GM19455 (cell line): ENCODE results near the gene PDILT.
"Not testable (repeated sequence)": the region's sequence is repeated elsewhere in the genome, so short reads cannot be mapped to it uniquely, and the experiment has no call there.

Source experiments
- ATAC-seq: cut with Tn5 transposase; IDR thresholded peaks from one replicate; pipeline ENCODE4 v1.9.1; 2021; ENCODE audit not compliant: unreplicated experiment

PDILT gene

DNA sequence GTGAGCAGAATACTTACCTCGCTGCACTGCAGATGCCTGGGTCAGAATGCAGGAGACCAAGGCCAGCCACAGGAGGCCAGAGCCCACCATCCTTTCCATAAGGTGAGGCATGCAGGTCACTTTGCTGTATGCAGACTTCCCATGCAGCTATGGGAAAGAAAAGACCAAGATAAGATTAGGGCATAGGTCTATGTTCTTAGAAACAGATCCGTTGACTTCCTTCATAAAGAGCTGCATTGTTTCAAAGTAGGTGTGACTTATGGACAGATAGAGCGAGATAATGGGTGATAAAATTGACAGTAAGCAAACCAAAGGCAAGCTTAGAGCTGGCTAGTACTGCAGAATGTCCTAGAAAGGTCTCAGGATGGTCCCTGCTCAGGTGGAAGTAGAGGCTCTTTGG, 78.2 kb downstream of the PDILT start:
- no peak for ATAC-seq

- ATAC-seq, result no peak
These were observed 79.5 kb downstream of the PDILT start for GRCh38 chr16:20325005-20325404.

GRCh38 chr16:20323591-20324117, 80.9 kb downstream of the PDILT start:
- no peak for ATAC-seq

GRCh38 chr16:20322696-20323095, 81.8 kb downstream of the PDILT start:
- ATAC-seq, result no peak

GRCh38 chr16:20321671-20322070, 82.9 kb downstream of the PDILT start:
- ATAC-seq, result no peak

GRCh38 chr16:20321051-20321450, 83.5 kb downstream of the PDILT start:
- ATAC-seq, result not testable (repeated sequence)

DNA sequence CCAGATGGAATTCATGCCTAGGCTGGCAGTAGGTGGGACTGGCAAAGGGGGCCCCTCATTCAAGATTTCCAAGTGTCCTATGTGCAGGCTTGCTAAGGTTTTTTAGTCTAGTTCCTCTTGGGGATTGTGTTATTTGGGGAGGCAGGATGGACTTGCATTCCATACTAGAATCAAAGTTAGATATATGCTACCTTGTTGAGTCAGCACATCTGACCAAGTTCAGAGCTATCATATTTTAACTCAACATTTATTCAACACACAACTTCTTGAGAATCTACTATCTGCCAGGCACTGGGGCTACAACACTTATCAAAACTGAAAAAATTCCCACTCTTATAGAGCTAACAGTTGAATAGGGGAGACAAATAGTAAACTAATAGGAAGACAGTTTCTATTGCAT, 83.9 kb downstream of the PDILT start:
- ATAC-seq, result no peak

- no peak for ATAC-seq
These were observed 84.4 kb downstream of the PDILT start for GRCh38 chr16:20320178-20320577.

- no peak for ATAC-seq
These were observed 85.1 kb downstream of the PDILT start for GRCh38 chr16:20319406-20319805.

DNA sequence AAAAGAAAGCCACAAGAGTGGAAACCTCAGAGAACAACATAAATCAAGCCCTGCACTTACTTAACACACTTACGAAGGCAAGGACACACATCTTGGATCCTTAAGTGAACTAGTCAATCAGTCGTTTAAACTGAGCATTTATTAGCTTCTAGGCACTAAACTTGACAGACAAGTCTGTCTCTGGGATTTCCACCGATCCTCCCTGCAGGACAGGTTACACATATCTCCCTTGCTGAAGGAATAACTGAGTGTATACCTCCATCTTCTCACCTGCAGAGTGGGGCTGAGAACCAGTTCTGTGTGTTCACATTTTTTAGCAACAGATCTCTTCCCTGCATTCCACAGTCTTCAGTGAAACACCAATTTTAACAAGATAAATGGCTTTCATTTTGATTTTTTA, 86.1 kb downstream of the PDILT start:
- ATAC-seq, result no peak

DNA sequence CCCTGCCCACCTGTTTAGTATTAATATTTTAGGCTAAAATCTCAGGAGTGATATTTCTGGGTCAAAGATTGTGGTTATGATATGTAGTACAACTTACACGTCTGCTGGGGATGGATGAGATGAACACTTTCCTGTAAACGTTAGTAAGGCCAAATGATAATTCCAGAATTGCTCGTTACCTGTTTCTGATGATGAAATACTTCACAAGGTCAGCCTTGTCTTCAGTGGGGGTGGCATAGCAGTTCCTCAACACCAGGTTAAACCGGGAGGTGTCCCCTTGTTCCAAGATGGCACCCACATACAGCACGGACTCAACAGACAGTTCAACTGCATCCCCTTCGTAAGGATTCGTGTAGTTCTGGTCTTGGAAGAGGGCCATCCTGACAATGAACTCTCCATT, 86.5 kb downstream of the PDILT start:
- ATAC-seq, result no peak

- no peak for ATAC-seq
These were observed 87.4 kb downstream of the PDILT start for GRCh38 chr16:20317117-20317516.

DNA sequence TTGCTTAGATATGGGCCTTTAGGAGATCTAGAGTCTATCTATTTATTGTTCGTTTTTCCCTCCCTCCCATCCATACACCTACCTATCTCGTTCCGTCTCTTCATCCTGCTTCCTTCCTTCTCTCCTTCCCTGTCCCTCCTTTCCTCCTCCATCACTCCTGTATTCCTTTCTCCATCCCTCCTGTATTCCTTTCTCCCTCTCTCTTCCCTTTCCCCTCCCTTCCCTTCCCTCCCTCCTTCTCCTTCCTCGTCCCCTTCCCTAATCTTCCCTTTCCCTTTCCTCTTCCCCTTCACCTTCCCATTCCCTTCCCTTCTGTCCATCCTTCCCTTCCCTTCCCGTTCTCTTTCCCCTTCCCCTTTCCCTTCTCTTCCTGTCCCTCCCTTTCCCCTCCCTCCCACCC, 87.8 kb downstream of the PDILT start:
- ATAC-seq, result no peak

GRCh38 chr16:20315764-20316163, 88.8 kb downstream of the PDILT start:
- ATAC-seq, result no peak

GRCh38 chr16:20314575-20314974, 90.0 kb downstream of the PDILT start:
- ATAC-seq, result no peak

- ATAC-seq, result no peak
These were observed 90.8 kb downstream of the PDILT start for GRCh38 chr16:20313741-20314140.

DNA sequence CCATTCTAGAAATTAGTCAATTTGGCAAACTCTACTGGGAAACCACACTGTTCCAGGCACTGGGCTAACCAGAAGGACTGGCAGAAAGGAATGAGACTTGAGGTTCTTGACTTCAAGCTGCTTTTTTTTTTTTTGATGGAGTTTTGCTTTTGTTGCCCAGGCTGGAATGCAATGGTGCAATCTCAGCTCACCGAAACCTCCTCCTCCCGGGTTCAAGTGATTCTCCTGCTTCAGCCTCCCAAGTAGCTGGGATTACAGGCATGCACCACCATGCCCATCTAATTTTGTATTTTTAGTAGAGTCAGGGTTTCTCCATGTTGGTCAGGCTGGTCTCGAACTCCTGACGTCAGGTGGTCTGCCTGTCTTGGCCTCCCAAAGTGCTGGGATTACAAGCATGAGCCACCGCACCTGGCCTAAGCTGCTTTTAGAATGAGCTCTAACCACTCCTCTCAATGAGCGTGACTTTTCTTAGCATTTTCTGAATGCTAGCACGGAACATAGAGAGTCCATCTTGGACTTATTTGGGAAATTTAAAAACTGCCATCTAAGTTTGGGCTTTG, 91.9 kb downstream of the PDILT start:
- ATAC-seq, result not testable (repeated sequence)

DNA sequence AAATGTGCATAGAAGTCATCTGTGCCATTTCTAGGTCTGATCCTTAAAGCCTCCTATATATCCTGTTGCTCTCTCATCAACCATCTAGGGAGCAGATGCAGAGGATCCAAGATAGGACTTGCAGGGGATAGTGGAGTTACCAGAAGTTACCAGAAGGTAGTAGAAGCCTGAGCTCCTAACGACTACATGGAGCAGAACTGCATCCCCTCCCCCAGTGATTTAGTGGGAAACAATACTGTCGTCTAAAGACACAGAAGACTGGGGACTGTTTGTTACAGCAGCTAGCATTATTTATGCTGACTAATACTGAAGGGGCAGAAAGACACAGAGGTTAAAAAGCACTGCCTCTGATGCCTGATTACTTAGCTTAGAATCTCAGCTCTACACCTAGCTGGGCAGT, 93.0 kb downstream of the PDILT start:
- no peak for ATAC-seq

GRCh38 chr16:20310421-20311395, 93.8 kb downstream of the PDILT start:
- no peak for ATAC-seq

DNA sequence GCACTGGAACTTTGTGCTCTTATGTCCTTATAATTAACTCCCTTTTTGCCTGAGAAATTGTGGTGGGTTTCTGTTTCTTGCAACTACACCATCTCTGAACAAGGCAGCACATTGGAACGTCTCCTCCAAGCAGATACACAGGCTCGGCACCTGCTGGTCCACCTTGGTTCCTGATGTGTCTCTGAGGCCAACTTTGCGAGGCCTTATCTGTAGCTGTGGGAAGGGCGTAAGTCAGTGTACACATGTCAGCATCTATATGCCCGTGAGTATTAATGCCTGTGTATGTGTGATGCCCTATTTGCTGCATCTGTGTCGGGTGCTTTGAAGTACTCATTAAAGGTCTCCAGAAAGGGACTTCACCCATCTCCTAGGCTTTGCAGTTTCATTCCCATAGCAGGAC, 94.8 kb downstream of the PDILT start:
- ATAC-seq, result no peak
